Prostate gland (tissue), 2 donors: ENCODE results near the gene LCN1. TPM values are rescaled to one million over a fixed set of nuclear protein-coding genes. Genes with fewer than 3 reads are reported as not detected.

Experiments used
- DNase-seq: peaks from one replicate; pipeline ENCODE4 v3.0.0-alpha.2; 2019; ENCODE audit warnings: low spot score
- H3K27ac ChIP-seq, 2 donors: fragments of 200-600 bp; sonication (generic); 2 replicates each; pipeline ENCODE4 v1.5.1; 2017 to 2019
- H3K27me3 ChIP-seq: fragments of 200-600 bp; sonication (generic); replicated peaks from 2 replicates; pipeline ENCODE4 v1.5.1; 2019; ENCODE audit not compliant: insufficient read depth
- H3K36me3 ChIP-seq, 2 donors: fragments of 200-600 bp; sonication (generic); 1 replicate in 1 of 2; 2 replicates in 1 of 2; pipeline versions ENCODE4 v1.5.1 to v1.8.1; 2017 to 2019
- H3K4me1 ChIP-seq: fragments of 200-600 bp; sonication (generic); replicated peaks from 2 replicates; pipeline ENCODE4 v1.5.1; 2019
- H3K4me3 ChIP-seq, 2 donors: fragments of 200-600 bp; sonication (generic); 2 replicates each; pipeline ENCODE4 v1.5.1; 2017 to 2019
- H3K9me3 ChIP-seq: fragments of 200-600 bp; sonication (generic); 2 replicates; pipeline ENCODE4 v1.5.1; 2017
- POLR2A ChIP-seq: fragments of 450-650 bp; IDR thresholded peaks from one replicate; pipeline ENCODE4 v1.6.1; 2016; ENCODE audit warnings: antibody characterized with exemption, mild to moderate bottlenecking
- POLR2AphosphoS5 ChIP-seq: sonication (generic); formaldehyde crosslinking; IDR thresholded peaks from one replicate; pipeline ENCODE4 v1.6.1; 2017; ENCODE audit warnings: antibody characterized with exemption
- WGBS: methylation state at CpG from one replicate; pipeline ENCODE4 v1.1.5; 2018; 5-methylcytosine and 5-hydroxymethylcytosine counted together
- intact Hi-C: fragments of 100-400 bp; cut with DNase I; formaldehyde crosslinking; loops from one replicate; pipeline ENCODE4 v1.14.2; 2022
- total RNA-seq, 2 donors: library from RNA; depleted of rRNA; stranded (reverse); fragments of >200 nt; gene quantifications; one replicate each; pipeline ENCODE4 v1.1.0, GENCODE V29; 2016
- TF ChIP-seq, protein P1 (sequence below), 4 experiments: fragments of 200-600 bp in 2 of 4; fragments of 450-650 bp in 2 of 4; sonication (generic) in 2 of 4; IDR thresholded peaks; 1 replicate in 3 of 4; 2 replicates in 1 of 4; pipeline ENCODE4 v1.5.1; 2016 to 2019; ENCODE audit warnings: antibody characterized with exemption in 4 of 4, mild to moderate bottlenecking in 2 of 4, moderate library complexity in 2 of 4

The LCN1 gene
- total RNA-seq, 2 donors from 2014 or later = not detected

DNA sequence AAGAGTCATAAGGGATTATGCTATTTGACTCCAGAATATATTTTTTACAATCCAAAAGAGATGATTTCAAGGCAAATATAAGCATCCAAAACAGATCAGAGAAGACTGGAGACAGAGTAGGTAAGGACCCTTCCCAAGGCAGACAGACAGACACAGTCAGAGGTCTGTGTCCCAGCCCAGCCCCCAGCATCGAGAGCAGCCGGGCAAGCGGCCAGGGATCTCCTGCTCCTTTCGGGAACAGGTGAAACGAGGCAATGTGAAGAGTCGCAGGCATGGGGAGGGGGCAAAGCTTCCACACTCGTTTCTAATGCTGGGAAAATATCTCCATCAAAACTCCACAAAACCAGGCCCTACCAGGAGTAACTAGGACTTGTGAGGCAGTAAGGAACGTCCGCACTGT is 46.1 kb downstream of the LCN1 start:
- Histone ChIP-seq H3K4me3 (no peak overlapping the region), H3K4me1 (no peaks in the 10 kb centered on the region), H3K27ac (no peak overlapping the region), H3K36me3 (no peaks in the 10 kb centered on the region), H3K9me3 (no peaks in the 10 kb centered on the region), H3K27me3 (peaks cover 7% of the 10 kb centered on the region)
- intact Hi-C loops = no loop called here
- TF ChIP-seq, protein P1, sequence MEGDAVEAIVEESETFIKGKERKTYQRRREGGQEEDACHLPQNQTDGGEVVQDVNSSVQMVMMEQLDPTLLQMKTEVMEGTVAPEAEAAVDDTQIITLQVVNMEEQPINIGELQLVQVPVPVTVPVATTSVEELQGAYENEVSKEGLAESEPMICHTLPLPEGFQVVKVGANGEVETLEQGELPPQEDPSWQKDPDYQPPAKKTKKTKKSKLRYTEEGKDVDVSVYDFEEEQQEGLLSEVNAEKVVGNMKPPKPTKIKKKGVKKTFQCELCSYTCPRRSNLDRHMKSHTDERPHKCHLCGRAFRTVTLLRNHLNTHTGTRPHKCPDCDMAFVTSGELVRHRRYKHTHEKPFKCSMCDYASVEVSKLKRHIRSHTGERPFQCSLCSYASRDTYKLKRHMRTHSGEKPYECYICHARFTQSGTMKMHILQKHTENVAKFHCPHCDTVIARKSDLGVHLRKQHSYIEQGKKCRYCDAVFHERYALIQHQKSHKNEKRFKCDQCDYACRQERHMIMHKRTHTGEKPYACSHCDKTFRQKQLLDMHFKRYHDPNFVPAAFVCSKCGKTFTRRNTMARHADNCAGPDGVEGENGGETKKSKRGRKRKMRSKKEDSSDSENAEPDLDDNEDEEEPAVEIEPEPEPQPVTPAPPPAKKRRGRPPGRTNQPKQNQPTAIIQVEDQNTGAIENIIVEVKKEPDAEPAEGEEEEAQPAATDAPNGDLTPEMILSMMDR (IDR thresholded peaks at IDR 0.05) = no peak
- TF ChIP-seq POLR2A = no peak
- no peak for TF ChIP-seq POLR2AphosphoS5
- no peak for DNase-seq
- WGBS = 56% methylated on average over 9 of the region's 9 CpGs

DNA sequence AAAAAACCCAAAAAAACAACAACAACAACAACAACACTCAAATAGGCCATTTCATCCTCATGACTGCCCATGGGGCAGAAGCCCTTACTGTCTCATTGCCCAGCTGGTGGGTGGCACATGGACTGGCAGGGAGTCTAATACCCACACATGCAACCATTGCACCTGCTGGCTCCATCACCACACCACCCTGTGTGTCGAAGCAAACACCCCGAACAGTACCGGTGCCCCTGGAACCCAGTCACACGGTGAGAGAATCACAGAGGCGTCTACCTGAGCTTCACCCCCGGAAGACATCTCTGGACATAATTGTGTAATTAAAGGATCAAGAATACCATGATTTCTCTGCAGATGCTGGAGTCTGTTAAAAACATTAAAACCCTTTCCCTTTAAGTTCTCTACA is 46.8 kb downstream of the LCN1 start:
- 84% methylated on average over 6 of the region's 6 CpGs for WGBS

DNA sequence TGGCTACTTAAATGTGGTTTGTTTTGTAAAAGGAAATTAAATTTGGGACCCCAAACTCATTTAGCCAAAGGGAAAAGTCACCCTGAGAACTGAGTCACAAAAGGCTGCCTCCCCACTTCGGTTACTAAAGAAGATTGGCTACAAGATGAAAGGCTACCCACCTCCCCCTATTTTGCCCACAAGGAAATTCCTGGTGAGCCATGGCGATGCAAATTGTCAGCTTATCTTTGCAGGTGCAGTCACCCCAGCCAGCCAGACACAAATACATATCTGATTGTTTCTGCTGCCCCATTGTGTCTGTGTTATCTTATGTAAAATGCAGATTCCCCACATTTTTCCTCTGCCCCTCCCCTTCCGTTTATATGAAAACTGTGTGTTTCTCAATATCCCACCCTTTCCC is 49.2 kb downstream of the LCN1 start:
- TF ChIP-seq, protein P1 (IDR thresholded peaks at IDR 0.05) = no peak
- no peak for TF ChIP-seq POLR2A
- TF ChIP-seq POLR2AphosphoS5 = no peak
- Histone ChIP-seq H3K36me3 (no peaks in the 10 kb centered on the region), H3K27ac (no peak overlapping the region), H3K4me1 (no peaks in the 10 kb centered on the region), H3K4me3 (no peak overlapping the region), H3K27me3 (peaks cover 13% of the 10 kb centered on the region), H3K9me3 (no peaks in the 10 kb centered on the region)
- intact Hi-C loops = no loop called here
- no peak for DNase-seq
- WGBS = 29% methylated on average over 3 of the region's 3 CpGs

More for the DNA sequence above, 46.8 kb downstream of the LCN1 start:
- TF ChIP-seq, protein P1 (IDR thresholded peaks at IDR 0.05) = no peak
- no peak for TF ChIP-seq POLR2A
- no peak for TF ChIP-seq POLR2AphosphoS5
- Histone ChIP-seq H3K4me3 (no peak overlapping the region), H3K27ac (no peak overlapping the region), H3K4me1 (no peaks in the 10 kb centered on the region), H3K9me3 (no peaks in the 10 kb centered on the region), H3K36me3 (no peaks in the 10 kb centered on the region), H3K27me3 (peaks cover 7% of the 10 kb centered on the region)
- DNase-seq = no peak
- intact Hi-C loops = no loop called here

DNA sequence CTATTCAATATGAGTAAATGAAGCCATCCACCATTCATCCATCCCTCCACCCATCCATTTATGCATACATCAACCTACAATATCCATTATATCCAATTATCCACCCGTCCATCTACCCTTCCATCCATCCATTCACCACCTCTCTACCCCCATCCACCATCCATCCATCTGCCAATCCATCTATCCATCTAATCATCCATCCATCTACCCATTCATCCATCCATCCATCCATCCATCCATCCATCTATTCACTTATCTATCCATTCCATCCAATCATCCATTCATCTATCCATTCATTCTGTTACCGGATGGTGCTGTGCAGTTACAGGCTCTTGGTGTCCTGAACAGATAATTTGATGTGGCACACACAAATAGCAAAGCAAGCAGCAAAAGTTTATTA is 51.0 kb downstream of the LCN1 start:
- no peaks in the 10 kb centered on the region for H3K9me3 ChIP-seq
- no peak overlapping the region for H3K4me3 ChIP-seq
- H3K27me3 ChIP-seq = peaks cover 9% of the 10 kb centered on the region
- H3K36me3 ChIP-seq = no peaks in the 10 kb centered on the region
- no peaks in the 10 kb centered on the region for H3K4me1 ChIP-seq
- 81% methylated on average over 2 of the region's 2 CpGs for WGBS
- TF ChIP-seq POLR2A (no peak), POLR2AphosphoS5 (no peak)
- TF ChIP-seq, protein P1 (IDR thresholded peaks at IDR 0.05) = no peak
- no peak for DNase-seq
- H3K27ac ChIP-seq = no peak overlapping the region
- intact Hi-C loops = no loop called here

DNA sequence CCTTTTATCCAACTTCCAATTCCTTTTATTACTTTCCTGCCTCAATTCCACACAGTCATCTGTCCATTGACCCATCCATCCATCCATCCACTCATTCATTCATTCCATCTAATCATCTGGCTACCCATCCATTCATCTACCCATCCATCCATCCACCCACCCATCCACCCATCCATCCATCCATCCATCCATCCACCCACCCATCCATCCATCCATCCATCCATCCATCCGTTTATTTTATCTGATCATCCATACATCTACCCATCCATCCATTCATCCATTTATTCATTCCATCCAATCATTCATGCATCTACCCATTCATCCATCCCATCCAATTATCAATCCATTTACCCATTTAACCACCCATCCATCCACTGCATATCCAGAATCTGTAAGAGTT is 51.9 kb downstream of the LCN1 start:
- intact Hi-C loops = no loop called here
- WGBS = 89% methylated on average over 1 of the region's 1 CpG

More for the DNA sequence above, 51.9 kb downstream of the LCN1 start:
- no peaks in the 10 kb centered on the region for H3K36me3 ChIP-seq
- no peak for DNase-seq
- no peak overlapping the region for H3K4me3 ChIP-seq
- no peak overlapping the region for H3K27ac ChIP-seq
- no peaks in the 10 kb centered on the region for H3K9me3 ChIP-seq
- no peaks in the 10 kb centered on the region for H3K4me1 ChIP-seq
- peaks cover 9% of the 10 kb centered on the region for H3K27me3 ChIP-seq
- no peak for TF ChIP-seq POLR2AphosphoS5
- TF ChIP-seq POLR2A = no peak
- TF ChIP-seq, protein P1 (IDR thresholded peaks at IDR 0.05) = no peak
